Activated gamma-delta T cell treated with anti-CD3 and anti-CD28 coated beads, Interleukin-2, amount 50 U/mL, for 16 hours (primary cell): Measurements from ENCODE around the gene ADAMTS17.
"Not testable (repeated sequence)": the region's sequence is repeated elsewhere in the genome, so short reads cannot be mapped to it uniquely, and the experiment has no call there.

Experiments used
- DNase-seq: peaks from one replicate; pipeline ENCODE4 v3.0.0-alpha.2; 2020; ENCODE audit warnings: low read depth

ADAMTS17 gene

DNA sequence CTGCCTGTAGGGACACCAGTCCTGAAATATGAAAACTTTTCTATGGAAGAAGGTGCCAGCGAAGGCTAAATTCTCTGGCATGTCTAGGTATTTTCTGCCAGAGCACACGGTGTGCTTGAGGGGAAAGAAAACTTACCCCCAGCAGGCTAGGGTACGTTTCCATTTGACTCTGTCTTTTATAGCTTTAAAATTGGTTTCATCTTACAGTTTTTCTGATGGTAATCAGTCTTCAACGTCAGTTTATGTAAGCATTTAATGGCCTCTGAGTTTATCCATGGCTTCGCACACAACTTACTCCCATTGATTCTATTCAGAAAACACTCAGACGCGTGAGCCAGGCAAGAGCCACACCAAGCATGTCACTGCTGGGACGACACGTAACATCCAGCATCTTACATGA is 249.7 kb downstream of the ADAMTS17 start:
- no peak for DNase-seq

DNA sequence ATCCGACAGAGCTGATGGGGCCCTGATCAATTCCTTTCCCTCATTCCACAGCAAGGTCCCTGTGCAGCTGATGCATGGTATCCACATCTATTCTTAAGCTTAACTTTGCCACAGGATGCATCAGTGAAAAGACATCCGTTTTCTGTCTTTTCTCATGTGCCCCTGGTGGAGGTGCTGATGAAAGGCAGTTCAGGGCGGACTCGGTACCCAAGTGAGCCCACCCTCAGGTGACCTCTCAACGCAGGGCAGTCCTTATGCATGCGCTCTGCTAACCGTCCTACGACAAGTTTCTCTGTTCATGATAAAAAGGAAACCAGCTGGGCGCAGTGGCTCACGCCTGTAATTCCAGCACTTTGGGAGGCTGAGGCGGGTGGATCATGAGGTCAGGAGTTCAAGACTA is 251.4 kb downstream of the ADAMTS17 start:
- DNase-seq: no peak

DNA sequence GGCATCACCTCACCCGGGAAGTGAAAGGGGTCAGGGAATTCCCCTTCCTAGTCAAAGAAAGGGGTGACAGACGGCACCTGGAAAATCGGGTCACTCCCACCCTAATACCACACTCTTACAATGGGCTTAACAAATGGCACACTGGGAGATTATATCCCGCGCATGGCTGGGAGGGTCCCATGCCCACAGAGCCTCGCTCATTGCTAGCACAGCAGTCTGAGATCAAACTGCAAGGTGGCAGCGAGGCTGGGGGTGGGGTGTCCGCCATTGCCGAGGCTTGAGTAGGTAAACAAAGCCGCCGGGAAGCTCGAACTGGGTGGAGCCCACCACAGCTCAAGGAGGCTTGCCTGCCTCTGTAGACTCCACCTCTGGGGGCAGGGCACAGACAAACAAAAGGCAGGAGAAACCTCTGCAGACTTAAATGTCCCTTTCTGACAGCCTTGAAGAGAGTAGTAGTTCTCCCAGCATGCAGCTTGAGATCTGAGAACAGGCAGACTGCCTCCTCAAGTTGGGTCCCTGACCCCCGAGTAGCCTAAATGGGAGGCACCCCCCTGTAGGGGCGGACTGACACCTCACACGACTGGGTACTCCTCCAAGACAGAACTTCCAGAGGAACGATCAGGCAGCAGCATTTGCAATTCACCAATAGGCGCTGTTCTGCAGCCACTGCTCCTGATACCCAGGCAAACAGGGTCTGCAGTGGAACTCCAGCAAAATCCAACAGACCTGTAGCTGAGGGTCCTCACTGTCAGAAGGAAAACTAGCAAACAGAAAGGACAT is 257.5 kb downstream of the ADAMTS17 start:
- DNase-seq: not testable (repeated sequence)

DNA sequence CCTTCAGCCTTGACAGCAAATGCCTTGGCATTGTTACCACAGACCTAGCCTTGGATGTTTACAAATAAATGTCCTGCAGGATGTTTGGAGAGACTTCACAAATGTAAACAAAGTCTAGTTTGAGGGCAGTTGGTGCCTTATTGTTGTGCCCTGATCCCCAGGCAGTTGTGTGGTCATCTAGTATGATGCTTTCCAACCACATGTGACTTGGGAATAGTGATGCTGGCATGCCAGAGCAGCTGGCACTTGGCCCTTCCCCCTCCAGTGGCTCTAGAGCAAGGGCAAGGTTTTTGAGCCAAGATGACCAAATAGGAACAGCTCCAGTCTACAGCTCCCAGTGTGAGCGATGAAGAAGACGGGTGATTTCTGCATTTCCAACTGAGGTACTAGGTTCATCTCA is 258.2 kb downstream of the ADAMTS17 start:
- DNase-seq: no peak

DNA sequence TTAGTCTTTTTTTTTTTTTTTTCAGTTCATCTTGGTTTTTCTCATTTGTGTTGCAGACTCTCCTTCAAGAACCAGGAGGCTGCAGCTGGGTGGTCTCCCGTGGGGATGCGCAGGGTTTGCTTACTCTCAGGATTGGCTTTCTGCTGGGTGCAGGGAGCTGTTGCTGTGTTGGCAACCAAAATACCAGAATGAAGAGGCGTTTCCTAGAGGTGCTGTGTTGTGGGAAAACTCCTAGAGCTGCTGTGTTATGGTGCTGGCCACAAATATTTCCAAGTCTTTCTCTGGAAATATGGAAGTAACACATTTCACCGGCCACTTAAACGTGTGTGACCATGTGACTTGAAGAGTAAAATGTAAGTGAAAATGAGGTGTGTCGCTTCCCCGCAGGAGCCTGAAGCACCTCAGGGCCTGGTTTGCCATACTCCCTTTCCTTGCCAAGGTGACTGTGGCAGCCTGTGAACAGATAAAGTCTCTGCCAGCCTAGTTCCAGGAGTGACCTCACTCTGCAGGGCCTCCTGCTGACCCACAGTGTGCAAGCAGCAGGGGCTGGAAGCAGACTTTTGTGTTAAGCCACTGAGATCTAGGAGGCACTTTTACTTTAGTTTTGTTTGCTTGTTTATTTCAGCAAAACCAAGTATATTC is 258.9 kb downstream of the ADAMTS17 start:
- DNase-seq: no peak

DNA sequence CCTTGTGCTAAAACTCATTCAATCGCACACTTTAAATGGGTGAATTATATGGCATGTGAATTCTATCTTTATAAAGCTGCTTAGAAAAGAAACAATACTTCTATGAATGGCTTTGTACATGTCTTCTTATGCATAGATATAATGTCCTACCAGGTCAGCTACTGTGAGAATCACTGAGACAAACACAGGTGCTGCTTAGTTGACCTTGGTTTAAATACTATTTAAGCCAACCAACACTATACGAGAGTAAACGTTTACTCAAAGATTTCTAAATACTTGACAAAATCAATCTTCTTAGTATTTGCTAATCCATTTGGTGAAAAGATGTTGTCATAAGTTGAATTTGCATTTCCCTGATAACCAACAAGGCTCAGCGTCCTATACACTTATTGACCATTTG is 260.3 kb downstream of the ADAMTS17 start:
- no peak for DNase-seq

GRCh38 chr15:100078511-100079220 is 263.1 kb downstream of the ADAMTS17 start:
- no peak for DNase-seq

GRCh38 chr15:100075229-100075628 is 266.5 kb downstream of the ADAMTS17 start:
- DNase-seq: no peak

GRCh38 chr15:100073982-100074381 is 267.8 kb downstream of the ADAMTS17 start:
- DNase-seq: no peak

DNA sequence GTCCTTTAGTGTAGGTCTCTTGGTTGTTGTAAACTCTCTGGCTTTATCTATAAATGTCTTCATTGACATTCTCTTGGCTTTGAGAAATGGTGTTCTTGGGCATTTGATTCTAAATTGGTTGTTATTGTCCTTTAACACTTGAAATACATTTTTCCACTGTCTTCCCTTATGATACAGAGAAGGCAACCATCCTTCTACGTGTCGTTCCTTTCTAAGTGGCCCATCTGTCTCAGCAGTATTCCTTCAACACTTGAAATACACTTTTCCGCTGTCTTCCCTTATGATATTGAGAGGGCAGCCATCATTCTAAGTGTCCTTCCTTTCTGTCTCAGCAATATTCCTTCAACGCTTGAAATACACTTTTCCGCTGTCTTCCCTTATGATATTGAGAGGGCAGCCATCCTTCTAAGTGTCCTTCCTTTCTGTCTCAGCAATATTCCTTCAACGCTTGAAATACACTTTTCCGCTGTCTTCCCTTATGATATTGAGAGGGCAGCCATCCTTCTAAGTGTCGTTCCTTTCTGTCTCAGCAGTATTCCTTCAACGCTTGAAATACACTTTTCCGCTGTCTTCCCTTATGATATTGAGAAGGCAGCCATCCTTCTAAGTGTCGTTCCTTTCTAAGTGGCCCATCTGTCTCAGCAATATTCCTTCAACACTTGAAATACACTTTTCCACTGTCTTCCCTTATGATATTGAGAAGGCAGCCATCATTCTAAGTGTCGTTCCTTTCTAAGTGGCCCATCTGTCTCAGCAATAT is 275.1 kb downstream of the ADAMTS17 start:
- DNase-seq: not testable (repeated sequence)

DNA sequence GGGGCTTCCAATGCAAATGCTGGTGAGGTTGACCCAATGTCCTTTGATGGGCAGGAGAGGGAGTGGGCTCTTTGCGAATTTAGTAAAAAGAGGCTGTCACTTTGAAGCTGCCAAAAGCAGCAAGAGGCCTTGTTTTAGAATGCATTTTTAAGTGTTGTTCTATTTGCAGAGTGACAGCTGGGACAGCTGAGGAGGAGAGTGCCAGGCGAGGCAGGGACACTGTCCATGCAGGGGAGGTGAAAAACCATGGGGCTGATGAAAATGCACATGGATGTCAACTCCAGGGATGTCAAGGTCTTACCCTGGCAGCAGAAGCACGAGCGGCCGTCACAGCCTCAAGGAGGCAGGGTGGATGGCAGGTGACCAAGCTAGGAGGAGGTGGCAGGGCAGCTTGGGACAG is 279.8 kb downstream of the ADAMTS17 start:
- DNase-seq: no peak

DNA sequence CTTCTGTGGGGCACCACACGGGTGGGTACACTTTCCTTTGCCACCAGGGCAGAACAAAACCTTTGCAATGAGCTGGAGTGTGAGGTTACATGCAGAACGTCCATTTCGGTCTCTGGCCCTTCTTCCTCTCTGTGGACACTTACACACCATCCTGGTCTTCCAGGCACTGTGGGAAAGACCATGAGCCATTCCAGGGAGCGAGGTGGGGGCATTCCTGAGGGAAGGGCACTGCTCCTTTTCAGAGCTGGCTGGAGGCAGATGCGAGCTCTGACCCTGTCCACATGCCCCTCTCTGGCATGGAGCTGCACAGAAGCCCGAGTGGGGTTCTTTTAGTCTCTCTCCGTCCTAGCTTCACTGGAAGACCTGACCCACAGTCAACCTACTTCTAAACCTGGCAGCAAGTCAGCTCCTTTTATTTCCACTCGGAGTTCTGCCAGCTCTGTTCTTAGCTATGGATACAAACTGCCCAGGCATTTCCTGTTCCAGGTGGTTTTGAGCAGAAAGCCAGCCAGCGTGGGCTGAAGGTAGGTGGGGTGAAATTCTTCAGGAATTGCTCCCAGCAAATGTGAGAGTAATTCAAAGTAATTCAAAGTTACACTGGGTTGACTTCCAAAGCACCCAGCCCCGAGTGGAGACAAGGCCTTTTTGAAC is 281.4 kb downstream of the ADAMTS17 start:
- no peak for DNase-seq

GRCh38 chr15:100059521-100059920 is 282.3 kb downstream of the ADAMTS17 start:
- no peak for DNase-seq

DNA sequence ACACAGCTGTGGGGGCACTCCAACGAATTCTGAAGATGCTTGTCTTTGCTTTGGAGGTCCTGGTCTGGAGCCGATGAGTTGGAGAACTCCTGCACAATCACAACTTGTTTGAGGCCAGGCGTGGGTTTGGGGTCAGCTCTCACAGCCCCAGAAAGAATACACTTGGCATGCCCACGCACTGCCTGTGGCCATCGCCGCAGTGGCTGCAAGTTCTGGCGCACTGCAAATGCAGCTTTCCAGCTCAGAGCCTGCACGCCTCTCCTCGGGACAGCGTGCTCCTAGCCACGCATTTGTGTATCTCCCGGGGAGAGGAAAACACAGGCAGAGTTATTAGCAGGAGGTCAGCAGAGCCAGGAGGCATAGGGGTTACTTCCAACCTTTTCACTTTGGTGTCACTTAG is 282.7 kb downstream of the ADAMTS17 start:
- DNase-seq: no peak

DNA sequence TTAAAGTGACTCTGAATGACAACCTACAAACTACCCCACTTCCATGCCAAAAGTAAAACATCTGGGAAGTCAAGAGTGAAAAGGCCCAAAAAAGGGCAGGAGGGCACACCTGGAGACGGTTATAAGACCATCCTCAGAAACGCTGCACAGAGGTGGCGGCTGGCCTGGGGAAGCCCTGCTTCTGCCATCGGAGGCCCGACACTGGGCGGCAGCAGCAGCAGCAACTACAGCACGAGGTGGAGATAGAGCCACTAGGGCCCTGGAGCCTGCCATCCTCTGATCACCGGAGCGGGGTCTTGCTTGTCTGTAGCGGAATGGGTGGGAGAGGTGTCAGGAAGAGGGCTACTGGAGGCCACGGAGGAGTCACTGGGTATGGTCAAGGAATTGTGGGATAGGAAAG is 283.3 kb downstream of the ADAMTS17 start:
- no peak for DNase-seq

- no peak for DNase-seq
Measured at GRCh38 chr15:100057281-100057680, 284.5 kb downstream of the ADAMTS17 start.

- DNase-seq: no peak
Measured at GRCh38 chr15:100056411-100057072, 285.2 kb downstream of the ADAMTS17 start.

DNA sequence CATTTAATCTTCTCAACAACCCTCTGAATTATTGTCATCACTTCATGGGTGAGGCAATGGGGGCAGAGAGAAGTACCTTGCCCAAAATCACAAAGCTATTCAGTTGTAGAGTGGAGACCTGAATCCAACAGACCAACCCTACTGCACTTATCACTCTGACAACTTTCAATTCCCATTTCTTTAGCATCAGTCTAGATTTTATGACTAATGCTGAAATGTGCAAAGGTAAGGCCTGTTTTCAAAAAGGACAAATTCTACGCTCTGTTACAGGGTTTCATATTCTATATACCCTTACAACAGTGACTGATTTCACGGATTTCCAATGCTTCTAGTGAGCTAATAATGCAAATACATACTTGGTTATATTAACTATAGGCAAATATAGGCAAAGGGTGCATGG is 286.0 kb downstream of the ADAMTS17 start:
- DNase-seq: no peak

- DNase-seq: no peak
Measured at GRCh38 chr15:100054539-100054938, 287.2 kb downstream of the ADAMTS17 start.

GRCh38 chr15:100053474-100054121 is 288.2 kb downstream of the ADAMTS17 start:
- DNase-seq: no peak
